Right hindlimb (tissue), 1 donor: ENCODE measurements around the gene BSPRY.
"Not testable (repeated sequence)": the region's sequence is repeated elsewhere in the genome, so short reads cannot be mapped to it uniquely, and the experiment has no call there.

Experiments used
- DNase-seq: peaks from one replicate; pipeline ENCODE4 v3.0.0-alpha.2; 2018

Gene BSPRY

DNA sequence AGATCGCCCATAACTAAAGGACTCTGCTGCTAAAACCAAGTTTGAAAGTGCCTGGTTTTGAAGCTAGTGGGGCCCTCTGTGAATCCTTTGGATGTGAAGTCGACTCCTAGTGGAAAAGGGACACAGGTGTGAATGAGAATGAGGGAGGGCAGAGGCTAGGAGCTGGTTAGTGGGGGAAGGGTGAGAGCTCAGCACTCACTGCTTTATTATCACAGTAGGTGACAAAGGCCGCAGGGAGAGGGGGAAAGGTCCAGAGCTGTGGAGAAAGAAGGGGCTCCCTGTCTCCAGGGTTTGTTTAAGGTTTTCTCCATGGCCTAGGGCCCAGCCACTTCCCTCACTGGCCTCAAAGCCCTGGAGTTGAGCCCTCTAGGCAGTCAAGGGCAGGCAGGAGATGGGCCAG is 23.9 kb downstream of the BSPRY start:
- DNase-seq, result no peak

GRCh38 chr9:113373676-113374392 is 24.5 kb downstream of the BSPRY start:
- DNase-seq, result no peak

GRCh38 chr9:113375057-113376023 is 26.0 kb downstream of the BSPRY start:
- DNase-seq, result no peak

DNA sequence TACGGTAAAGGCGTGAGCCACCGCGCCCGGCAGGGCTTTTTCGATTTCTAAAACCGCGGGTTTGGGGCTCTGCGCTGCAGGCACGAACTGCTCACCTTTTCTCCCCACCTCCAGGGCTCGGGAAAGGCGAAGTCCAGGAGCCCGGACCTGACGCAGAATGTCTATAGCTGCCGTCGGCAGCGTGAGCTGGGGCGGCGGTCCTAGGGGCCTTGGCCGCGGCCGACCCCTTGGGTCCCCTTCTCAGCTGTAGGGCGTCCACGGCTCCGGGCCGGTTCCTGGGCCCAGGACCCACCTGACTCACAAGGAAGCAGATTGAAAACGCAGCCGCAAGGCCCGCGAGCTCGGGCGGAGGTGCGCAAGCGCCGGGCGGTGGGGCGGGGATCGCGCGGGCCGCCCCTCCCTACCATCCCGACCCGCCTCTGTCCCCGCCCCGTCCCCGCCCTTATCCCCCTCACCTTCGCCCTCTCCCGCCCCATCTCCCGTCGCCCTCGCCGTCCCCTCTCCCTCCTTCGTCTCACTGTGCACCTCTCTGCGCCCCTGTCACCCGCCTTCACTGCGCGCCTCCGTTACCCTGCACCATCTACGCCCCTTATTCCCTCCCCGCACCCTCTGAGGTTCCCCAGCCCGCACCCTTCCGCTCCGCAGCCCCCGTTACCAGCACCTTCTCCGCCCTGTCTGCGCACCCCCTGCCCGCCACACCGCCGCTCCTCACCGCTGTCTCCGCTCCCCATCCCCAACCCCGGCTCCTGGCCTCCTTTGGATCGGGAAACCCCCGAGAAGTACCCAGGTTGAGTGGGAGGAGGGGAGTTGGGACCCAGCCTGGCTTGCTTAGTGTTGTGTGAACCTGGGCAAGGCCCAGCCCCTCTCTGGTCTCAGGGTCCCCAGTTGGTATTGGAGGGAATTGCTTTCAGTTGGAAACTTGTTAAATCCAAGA is 27.6 kb downstream of the BSPRY start, which contains the start of gene HDHD3:
TSS of gene HDHD3 (minus strand) at position 353 of the 934 bp plus-strand sequence. CDS start 2,632 bp downstream, outside the sequence.
- DNase-seq, result peak; percentile 78

GRCh38 chr9:113379094-113379828 is 29.9 kb downstream of the BSPRY start:
- DNase-seq, result not testable (repeated sequence)

DNA sequence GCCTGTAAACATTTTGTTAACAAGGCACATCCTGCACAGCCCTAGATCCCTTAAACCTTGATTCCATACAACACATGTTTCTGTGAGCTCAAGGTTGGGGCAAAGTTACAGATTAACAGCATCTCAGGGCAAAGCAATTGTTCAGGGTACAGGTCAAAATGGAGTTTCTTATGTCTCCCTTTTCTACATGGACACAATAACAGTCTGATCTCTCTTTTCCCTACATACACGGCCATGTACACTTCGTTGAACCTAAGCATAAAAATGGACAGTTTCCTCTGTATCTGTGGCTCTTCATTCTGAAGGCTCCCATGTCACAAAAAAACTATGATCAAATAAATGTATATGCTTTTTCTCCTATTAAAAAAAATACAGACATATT is 30.5 kb downstream of the BSPRY start:
- not testable (repeated sequence) for DNase-seq

GRCh38 chr9:113380869-113381378 is 31.6 kb downstream of the BSPRY start:
- no peak for DNase-seq

DNA sequence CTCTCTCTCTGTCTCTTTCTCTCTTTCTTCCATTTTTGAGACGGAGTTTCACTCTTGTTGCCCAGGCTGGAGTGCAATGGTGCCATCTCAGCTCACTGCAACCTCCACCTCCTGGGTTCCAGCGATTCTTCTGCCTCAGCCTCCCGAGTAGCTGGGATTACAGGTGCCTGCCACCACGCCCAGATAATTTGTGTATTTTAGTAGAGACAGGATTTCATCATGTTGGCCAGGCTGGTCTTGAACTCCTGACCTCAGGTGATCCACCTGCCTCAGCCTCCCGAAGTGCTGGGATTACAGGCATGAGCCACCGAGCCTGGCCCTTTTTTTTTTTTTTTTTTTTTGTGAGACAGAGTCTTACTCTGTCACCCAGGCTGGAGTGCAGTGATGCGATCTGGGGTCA is 32.1 kb downstream of the BSPRY start:
- DNase-seq, result not testable (repeated sequence)

DNA sequence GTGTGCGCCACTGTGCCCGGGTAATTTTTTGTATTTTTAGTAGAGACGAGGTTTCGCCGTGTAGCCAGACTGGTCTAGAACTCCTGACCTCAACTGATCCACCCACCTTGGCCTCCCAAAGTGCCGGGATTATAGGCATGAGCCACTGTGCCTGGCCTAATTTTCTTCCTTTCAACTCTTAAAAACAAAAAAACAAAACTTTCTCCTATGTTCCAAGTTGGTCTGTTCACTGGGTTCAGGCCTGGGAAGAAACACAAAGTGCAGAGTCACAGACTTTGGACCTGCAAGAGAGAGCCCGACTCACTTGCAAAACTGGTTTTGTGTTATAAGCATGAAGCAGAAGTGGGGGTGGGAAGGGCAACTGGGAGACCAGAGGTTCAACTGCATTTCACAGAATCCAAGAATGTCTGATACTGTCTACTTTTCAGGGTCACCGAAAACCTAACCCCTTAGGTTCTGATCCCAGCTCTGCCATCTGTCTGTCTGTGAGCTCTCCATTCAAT is 32.6 kb downstream of the BSPRY start:
- DNase-seq, result no peak

- DNase-seq, result no peak
Measured at GRCh38 chr9:113386571-113387393, 37.4 kb downstream of the BSPRY start.

GRCh38 chr9:113387560-113388230 is 38.4 kb downstream of the BSPRY start:
- no peak for DNase-seq

- no peak for DNase-seq
Measured at GRCh38 chr9:113388833-113389232, 39.5 kb downstream of the BSPRY start.

DNA sequence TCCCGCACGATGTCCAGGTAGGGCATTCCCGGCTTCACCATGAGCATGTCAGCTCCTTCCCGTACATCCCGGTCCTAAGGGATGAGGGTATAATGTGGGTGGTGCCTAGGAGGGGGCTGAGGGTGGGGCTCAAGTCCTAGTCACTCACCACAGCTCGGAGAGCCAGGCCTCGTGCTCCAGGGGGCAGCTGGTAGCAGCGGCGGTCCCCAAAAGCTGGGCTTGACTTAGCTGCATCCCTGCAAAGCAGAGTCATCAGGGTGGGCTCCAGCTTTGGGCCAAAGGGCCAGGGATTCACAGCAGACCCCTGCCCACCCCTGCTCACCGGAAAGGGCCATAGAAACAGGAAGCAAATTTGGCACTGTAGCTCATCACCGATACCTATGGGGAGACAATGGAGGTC is 40.1 kb downstream of the BSPRY start:
- no peak for DNase-seq

GRCh38 chr9:113390192-113390960 is 41.0 kb downstream of the BSPRY start:
- DNase-seq, result no peak

- DNase-seq, result no peak
Measured at GRCh38 chr9:113391917-113392316, 42.6 kb downstream of the BSPRY start.

GRCh38 chr9:113393281-113393680 is 43.9 kb downstream of the BSPRY start:
- DNase-seq, result no peak

- no peak for DNase-seq
Measured at GRCh38 chr9:113395000-113395861, 45.9 kb downstream of the BSPRY start.

- no peak for DNase-seq
Measured at GRCh38 chr9:113397203-113397631, 47.9 kb downstream of the BSPRY start.
